H7 (cell line): ENCODE measurements around the gene HRG. TPM values are rescaled to one million over a fixed set of nuclear protein-coding genes. Genes with fewer than 3 reads are reported as not detected.

Experiments used
- DNase-seq: peaks from one replicate; pipeline ENCODE4 v3.0.0; 2012
- H3K27me3 ChIP-seq: 2 replicates; pipeline ENCODE4 v1.6.0; 2011; ENCODE audit warnings: mild to moderate bottlenecking, low read length; ENCODE audit not compliant: control insufficient read depth, insufficient read depth
- H3K36me3 ChIP-seq: replicated peaks from 2 replicates; pipeline ENCODE4 v1.5.1; 2011; ENCODE audit warnings: low read length; ENCODE audit not compliant: control insufficient read depth, insufficient read depth
- H3K4me3 ChIP-seq: 2 replicates; pipeline ENCODE4 v1.5.1; 2011; ENCODE audit warnings: low read depth, mild to moderate bottlenecking, control low read depth, low read length, moderate library complexity; ENCODE audit not compliant: insufficient read depth
- total RNA-seq: library from RNA; depleted of rRNA; stranded (reverse); fragments of >200 nt; shearing (Covaris generic); gene quantifications from 2 replicates; pipeline ENCODE4 v1.2.3, GENCODE V29; 2014; rRNA removed

HRG gene, protein sequence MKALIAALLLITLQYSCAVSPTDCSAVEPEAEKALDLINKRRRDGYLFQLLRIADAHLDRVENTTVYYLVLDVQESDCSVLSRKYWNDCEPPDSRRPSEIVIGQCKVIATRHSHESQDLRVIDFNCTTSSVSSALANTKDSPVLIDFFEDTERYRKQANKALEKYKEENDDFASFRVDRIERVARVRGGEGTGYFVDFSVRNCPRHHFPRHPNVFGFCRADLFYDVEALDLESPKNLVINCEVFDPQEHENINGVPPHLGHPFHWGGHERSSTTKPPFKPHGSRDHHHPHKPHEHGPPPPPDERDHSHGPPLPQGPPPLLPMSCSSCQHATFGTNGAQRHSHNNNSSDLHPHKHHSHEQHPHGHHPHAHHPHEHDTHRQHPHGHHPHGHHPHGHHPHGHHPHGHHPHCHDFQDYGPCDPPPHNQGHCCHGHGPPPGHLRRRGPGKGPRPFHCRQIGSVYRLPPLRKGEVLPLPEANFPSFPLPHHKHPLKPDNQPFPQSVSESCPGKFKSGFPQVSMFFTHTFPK
- 0.14 TPM in 1 of 2 replicates, not detected in the other for total RNA-seq

DNA sequence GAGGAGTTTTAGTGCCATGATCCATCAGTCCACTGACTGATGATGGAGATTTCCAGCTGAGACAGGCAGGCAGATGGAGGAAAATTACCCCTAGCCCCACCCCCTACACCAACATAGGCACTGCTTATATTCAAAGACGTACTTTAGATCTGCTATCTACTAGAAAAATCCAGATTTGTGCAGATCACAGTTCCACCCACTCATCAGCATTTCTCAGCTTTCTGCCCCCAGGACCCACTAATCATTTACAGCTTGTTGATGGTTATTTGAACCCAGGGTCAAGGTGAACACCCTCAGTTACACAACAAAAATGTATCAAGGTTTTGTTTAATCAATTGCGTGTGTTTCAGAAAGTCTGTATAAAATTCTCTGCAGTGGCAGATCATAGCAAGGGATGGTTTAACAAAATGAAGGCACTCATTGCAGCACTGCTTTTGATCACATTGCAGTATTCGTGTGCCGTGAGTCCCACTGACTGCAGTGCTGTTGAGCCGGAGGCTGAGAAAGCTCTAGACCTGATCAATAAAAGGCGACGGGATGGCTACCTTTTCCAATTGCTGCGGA is at the start of gene HRG:
Gene HRG (plus strand): TSS at position 390 of the 564 bp plus-strand sequence. CDS start 18 bp downstream, at position 408.
- no peak for DNase-seq
- H3K36me3 ChIP-seq = no peaks in the 10 kb centered on the region
- no peak within 1 kb of the TSS for H3K4me3 ChIP-seq
- H3K27me3 ChIP-seq = no peaks in the 10 kb centered on the region

DNA sequence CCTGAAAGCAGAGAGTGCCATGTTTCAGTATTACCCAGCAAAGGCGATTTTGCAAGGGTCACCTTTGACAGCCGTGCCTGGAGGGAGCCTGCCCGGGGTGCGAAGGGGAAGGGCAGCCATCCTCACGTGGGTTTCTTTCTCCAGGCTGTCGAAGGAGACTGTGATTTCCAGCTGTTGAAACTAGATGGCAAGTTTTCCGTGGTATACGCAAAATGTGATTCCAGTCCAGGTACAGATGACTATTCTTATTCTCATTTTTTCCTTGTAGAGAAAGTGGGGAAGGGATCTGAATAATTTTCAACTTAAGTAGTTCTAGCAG is 49.6 kb upstream of the HRG start:
- DNase-seq = no peak
- Histone ChIP-seq H3K4me3 (no peak overlapping the region), H3K36me3 (no peaks in the 10 kb centered on the region), H3K27me3 (peaks cover 5% of the 10 kb centered on the region)

DNA sequence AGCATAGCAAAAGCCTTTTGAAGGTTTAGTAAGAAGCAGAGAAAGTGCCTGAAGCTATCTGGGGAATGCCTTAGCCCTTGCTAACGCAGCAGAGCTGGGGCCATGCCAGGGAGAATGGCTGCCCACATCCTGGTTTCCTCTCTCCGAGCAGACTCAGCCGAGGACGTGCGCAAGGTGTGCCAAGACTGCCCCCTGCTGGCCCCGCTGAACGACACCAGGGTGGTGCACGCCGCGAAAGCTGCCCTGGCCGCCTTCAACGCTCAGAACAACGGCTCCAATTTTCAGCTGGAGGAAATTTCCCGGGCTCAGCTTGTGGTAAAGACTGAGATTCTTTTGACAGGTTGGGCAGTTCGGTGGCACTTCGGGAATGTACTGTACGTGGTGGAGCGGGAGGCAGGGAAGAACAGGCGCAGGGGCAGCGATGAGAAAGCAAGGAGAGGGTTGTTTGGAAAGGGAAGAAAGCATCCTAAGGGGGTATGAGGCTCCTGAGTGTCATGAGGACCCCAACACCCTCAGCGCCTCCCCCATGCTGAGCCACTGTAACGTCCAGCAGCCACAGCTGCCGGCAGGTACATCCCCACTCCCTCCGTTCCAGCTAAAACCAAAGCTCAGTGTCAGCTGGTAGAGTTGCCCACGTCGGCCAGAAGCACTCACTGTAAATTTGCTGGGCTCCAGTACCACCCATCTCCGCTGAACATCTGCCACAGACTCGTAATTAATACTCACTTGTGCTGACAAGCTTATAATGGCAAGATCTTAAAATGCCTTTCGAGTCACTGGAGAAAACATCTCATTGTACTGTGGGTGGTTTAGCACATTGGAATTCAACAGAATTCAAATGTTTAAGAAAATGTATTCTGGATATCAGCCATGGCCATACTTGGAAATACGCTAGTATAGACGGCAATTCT is 48.5 kb upstream of the HRG start:
- peaks cover 5% of the 10 kb centered on the region for H3K27me3 ChIP-seq
- peak; percentile 88 for DNase-seq
- H3K4me3 ChIP-seq = no peak overlapping the region
- H3K36me3 ChIP-seq = no peaks in the 10 kb centered on the region

DNA sequence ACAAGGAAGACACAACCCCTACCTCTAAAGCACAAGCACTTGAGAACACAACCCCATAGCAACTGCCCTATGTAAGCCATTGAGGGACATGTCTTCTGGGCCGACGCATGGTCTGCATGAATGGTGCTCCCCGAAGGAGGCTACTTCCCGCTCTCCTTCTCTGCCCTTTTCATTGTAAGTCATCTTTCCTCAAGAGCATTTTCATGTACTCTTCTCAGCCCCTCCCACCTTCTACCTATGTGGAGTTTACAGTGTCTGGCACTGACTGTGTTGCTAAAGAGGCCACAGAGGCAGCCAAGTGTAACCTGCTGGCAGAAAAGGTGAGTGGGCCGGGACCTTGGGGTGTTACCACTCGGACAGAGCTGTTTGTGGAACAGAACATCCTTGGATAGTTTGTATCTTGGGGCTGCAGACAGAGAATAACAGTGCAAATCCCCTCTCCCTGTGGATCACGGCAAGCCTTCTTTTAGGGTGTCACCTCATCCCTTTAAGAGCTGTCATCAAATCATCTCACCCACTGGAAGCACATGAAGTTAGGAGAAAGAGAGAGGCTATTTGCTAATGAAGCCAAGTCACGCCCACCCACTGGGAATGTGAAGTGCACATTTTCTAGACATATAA is 47.4 kb upstream of the HRG start:
- Histone ChIP-seq H3K4me3 (no peak overlapping the region), H3K27me3 (peaks cover 5% of the 10 kb centered on the region), H3K36me3 (no peaks in the 10 kb centered on the region)
- DNase-seq = no peak

DNA sequence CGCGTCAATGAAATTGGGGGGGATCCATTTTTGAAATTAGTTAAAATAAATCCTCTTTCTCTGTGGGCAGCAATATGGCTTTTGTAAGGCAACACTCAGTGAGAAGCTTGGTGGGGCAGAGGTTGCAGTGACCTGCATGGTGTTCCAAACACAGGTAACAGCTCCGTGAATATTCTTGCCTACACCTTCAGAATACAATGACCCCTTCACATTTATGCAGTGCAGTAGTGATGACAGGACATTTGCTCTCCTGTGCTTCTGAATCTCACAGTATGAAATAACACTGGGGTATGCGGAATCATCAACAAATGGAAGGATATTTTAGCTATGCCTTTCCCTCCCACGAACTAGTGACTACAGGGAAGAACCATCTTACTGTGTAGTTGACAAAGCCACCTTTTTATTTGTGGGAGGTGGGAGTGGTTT is 46.0 kb upstream of the HRG start:
- H3K27me3 ChIP-seq = peaks cover 5% of the 10 kb centered on the region
- H3K36me3 ChIP-seq = no peaks in the 10 kb centered on the region
- no peak overlapping the region for H3K4me3 ChIP-seq
- no peak for DNase-seq

DNA sequence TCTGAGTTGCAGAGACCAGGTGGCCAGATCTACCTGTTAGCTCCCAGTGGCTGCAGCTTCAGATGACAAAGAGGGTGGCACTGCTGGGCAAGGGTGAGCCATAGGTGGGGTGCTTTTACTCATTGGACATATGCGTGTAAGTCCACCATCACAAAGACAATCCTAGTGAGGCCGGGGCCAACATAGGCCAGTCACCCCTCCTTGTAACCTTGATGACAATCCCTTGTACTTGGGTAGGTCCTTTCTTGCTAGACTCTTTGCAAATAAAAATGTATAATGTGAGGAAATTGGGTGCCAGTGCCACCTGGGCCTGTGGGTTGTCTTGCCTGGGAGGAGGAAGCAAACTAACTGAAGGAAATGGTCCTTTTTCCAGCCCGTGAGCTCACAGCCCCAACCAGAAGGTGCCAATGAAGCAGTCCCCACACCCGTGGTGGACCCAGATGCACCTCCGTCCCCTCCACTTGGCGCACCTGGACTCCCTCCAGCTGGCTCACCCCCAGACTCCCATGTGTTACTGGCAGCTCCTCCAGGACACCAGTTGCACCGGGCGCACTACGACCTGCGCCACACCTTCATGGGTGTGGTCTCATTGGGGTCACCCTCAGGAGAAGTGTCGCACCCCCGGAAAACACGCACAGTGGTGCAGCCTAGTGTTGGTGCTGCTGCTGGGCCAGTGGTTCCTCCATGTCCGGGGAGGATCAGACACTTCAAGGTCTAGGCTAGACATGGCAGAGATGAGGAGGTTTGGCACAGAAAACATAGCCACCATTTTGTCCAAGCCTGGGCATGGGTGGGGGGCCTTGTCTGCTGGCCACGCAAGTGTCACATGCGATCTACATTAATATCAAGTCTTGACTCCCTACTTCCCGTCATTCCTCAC is 45.4 kb upstream of the HRG start:
- DNase-seq = no peak
- H3K36me3 ChIP-seq = no peaks in the 10 kb centered on the region
- H3K4me3 ChIP-seq = no peak overlapping the region
- peaks cover 5% of the 10 kb centered on the region for H3K27me3 ChIP-seq

DNA sequence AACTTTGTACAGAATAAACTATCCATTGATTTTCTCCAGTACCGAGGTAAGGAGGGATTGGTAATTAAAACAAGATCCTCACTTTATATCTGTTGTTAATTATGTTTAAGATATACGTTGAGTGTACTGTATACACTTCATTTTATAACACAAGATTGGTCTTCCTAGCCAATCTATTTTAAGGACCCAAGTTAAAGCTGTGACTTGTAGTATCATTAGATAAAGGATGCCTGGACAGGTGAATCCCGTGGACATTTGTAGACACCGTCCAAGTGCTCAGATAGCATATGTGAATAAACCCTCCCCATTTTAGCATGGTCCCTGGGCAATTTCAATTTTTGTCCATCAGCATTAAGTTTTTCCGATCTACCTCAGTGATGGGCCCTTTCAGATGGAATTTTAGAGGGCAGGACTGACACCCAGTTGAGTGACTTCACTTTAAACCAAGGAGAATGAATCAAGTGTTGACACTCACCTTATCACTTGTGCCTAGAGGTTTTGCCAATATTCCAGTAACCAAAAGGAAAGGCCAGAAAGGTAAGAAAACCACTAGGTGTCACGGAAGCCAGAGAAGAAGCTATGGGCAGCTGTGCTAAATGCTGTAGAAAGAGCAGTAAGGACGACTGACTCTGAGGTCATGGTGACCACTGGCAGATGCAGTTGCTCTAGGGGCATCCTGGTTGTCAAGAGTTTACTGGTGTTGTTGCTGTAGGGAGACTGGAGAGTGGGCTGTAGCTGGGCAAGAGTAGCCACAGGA is 43.7 kb upstream of the HRG start:
- DNase-seq = no peak
- Histone ChIP-seq H3K27me3 (peaks cover 5% of the 10 kb centered on the region), H3K4me3 (no peak overlapping the region), H3K36me3 (no peaks in the 10 kb centered on the region)

DNA sequence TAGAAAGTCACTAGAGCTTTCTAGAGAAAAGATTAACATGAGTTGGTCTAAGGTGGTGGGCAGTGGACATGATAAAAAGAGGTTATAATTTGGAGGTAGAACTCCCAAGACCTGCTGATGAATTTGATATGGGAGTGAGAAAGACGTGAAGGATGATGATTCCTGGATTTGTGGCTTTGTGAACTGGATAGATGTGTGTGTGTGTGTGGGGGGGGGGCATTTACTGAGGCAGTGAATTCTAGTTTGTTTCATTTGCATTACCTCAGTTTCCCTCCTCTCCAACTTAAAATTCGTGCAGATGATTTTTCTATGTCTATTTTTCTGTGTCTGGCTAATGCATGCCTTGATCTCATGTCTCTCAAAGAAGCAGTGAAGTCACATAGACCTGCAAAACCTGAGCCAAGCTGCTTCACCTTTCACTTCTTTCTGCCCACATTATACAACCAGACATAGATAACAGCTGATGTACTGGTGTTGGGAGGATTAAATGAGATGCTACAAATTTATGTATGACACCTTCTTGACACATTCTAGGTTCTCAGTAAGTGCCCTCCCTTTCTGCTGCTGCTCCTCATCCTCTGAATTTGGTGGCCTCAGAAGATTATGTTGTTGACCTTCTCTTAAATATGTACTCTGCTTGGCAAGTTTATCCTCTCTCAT is 43.0 kb upstream of the HRG start:
- Histone ChIP-seq H3K27me3 (no peaks in the 10 kb centered on the region; the same call in 1 of the 2 replicates), H3K4me3 (no peak overlapping the region), H3K36me3 (no peaks in the 10 kb centered on the region)
- DNase-seq = no peak

DNA sequence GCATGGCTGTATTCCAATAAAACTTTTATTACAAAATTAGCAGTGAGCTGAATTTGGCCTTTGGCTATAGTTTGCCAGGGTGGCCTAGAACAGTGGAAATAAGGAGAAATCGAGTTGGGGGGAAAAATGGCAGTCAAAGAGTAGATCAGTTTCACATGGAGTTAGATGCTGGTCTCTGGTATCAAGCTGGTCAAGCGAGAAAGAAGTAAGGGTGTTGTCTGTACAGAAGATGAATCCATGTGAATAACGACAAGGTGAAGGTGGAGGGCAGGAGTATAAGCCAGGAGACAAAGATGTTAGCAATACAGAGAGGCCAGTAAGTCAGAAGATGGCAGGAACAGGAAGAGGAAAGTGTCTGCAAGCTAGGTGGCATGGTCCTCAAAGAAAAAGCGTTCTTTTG is 41.2 kb upstream of the HRG start:
- H3K36me3 ChIP-seq = no peaks in the 10 kb centered on the region
- no peak overlapping the region for H3K4me3 ChIP-seq
- H3K27me3 ChIP-seq = no peaks in the 10 kb centered on the region
- DNase-seq = no peak

DNA sequence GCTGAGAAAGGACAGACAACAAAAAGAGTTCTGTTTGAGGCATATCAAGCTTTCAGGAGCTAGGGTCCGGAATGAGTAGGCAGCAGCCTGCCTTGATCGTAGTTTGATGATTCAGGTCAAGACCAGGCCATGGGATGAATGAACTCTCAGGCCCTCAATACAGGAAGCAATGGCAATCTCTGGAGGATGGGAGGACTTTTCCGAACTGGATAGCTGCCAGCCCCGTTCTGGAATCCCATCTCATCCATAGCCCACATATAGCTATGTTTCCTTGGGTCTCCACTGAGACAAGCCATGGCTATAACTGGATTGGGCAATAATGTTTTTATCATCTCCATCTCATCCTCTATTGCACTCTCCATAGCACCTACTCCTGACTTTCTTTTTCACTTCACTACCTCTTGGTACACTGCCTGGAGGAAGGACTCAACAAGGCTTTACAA is 40.2 kb upstream of the HRG start:
- Histone ChIP-seq H3K4me3 (no peak overlapping the region), H3K36me3 (no peaks in the 10 kb centered on the region), H3K27me3 (no peaks in the 10 kb centered on the region)
- DNase-seq = no peak

DNA sequence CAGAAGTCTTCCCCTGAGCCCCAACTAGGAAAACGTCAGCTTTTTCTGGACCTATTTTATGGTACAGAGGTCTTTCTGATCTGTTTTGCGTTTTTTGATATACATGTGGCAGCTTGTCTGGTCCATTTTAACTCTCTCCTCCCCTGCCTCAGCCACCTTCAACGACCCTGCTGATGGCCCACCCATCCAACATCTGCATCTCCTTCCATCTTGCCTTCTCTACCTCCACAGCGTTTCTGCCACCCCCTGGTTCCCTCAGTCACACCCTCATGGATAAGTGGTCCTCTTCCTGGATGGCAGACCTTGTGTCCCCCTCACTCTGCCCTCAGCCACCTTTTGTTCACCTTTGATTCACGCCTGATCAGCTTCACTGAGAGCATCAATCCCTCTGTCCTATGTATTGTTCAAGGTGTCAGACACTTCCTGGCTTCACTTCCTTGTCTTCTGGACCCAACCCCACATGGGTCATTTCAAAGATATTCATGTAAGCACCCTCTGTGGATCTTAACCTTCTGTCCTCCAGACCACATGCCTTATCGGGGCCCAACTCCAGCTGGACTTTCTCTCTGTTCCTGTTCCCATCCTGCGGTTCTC is 39.5 kb upstream of the HRG start:
- H3K4me3 ChIP-seq = no peak overlapping the region
- no peaks in the 10 kb centered on the region for H3K36me3 ChIP-seq
- DNase-seq = no peak

DNA sequence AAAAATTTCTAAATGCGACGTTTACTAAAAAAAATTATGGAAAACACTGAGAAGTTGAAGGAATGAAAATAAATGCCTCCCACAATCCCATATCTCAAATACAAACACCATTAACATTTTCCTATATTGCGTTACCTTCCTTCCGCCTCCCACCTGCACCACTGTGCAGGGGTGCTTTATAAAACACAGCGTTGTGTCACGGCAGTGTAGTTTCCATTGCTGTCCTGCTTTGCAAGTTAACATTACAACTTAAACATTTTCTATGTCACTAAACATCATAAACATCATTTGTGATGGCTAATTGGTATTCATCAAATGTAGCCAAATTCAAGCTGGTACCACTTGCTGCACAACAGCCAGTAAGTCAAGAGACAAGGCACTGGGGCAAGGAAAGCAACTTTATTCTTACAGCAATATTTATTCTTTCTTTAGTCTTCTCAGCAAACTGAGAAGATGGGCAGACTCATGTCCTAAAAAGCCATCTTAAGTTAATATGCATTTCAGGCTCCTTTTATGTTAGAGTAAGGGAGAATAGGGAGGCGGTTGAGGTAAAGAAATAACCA is 37.9 kb upstream of the HRG start:
- H3K27me3 ChIP-seq = no peaks in the 10 kb centered on the region
- H3K36me3 ChIP-seq = no peaks in the 10 kb centered on the region
- no peak overlapping the region for H3K4me3 ChIP-seq
- DNase-seq = no peak

More for the DNA sequence above, 39.5 kb upstream of the HRG start:
- no peaks in the 10 kb centered on the region for H3K27me3 ChIP-seq
